CD14-positive monocyte (primary cell): ENCODE results near the gene BUB1. TPM values are rescaled to one million over a fixed set of nuclear protein-coding genes. Genes with fewer than 3 reads are reported as not detected.

Source experiments
- DNase-seq, 3 donors: peaks; one replicate each; pipeline ENCODE4 v3.0.0-alpha.2; 2011 to 2022
- H2AFZ ChIP-seq: 2 replicates; pipeline ENCODE4 v1.6.0; 2012; ENCODE audit warnings: mild to moderate bottlenecking, low read depth, low read length, inconsistent platforms; ENCODE audit not compliant: insufficient read depth, poor library complexity, severe bottlenecking
- H3K27ac ChIP-seq, 2 donors: 1 replicate in 1 of 2; 2 replicates in 1 of 2; pipeline ENCODE4 v1.5.1; 2012 to 2013; ENCODE audit warnings: low read length in 2 of 2, control low read depth in 1 of 2, inconsistent platforms in 1 of 2, low read depth in 1 of 2, mild to moderate bottlenecking in 1 of 2
- H3K27me3 ChIP-seq, 2 donors: one replicate each; pipeline versions ENCODE4 v1.6.0 to v1.6.1; 2011 to 2013; ENCODE audit warnings: low read length in 2 of 2; ENCODE audit not compliant: control insufficient read depth in 2 of 2, insufficient read depth in 2 of 2
- H3K36me3 ChIP-seq, 2 donors: replicated peaks in 1 of 2; 1 replicate in 1 of 2; 2 replicates in 1 of 2; pipeline versions ENCODE4 v1.5.1 to v1.6.1; 2012 to 2013; ENCODE audit warnings: low read length in 2 of 2, control low read depth in 1 of 2, inconsistent platforms in 1 of 2, mild to moderate bottlenecking in 1 of 2; ENCODE audit not compliant: insufficient read depth in 2 of 2, control insufficient read depth in 1 of 2
- H3K4me1 ChIP-seq, 2 donors: 1 replicate in 1 of 2; 2 replicates in 1 of 2; pipeline versions ENCODE4 v1.5.1 to v1.6.1; 2012 to 2013; ENCODE audit warnings: low read length in 2 of 2, control low read depth in 1 of 2, inconsistent platforms in 1 of 2, mild to moderate bottlenecking in 1 of 2, moderate library complexity in 1 of 2; ENCODE audit not compliant: insufficient read depth in 2 of 2, control insufficient read depth in 1 of 2
- H3K4me2 ChIP-seq: replicated peaks from 2 replicates; pipeline ENCODE3; 2012; ENCODE audit warnings: low read length, moderate library complexity, mild to moderate bottlenecking; ENCODE audit not compliant: poor library complexity, severe bottlenecking; ENCODE audit errors: extremely low read depth
- H3K4me3 ChIP-seq, 3 experiments: fragments of 200-600 bp in 1 of 3; sonication (generic) in 1 of 3; replicated peaks in 1 of 3; 1 replicate in 2 of 3; 2 replicates in 1 of 3; pipeline ENCODE4 v1.5.1; 2011 to 2013; ENCODE audit warnings: low read length in 3 of 3, mild to moderate bottlenecking in 3 of 3, control low read depth in 2 of 3, low read depth in 2 of 3, inconsistent platforms in 1 of 3, moderate library complexity in 1 of 3
- H3K79me2 ChIP-seq: 2 replicates; pipeline ENCODE4 v1.6.0; 2012; ENCODE audit warnings: mild to moderate bottlenecking, control low read depth, inconsistent platforms, low read length, moderate library complexity; ENCODE audit not compliant: insufficient read depth
- H3K9ac ChIP-seq: 2 replicates; pipeline ENCODE4 v1.6.0; 2017; ENCODE audit warnings: low read length, mild to moderate bottlenecking; ENCODE audit not compliant: insufficient read depth, poor library complexity, severe bottlenecking
- H3K9me3 ChIP-seq, 2 donors: replicated peaks in 1 of 2; 1 replicate in 1 of 2; 2 replicates in 1 of 2; pipeline versions ENCODE4 v1.5.1 to v1.6.1; 2012 to 2013; ENCODE audit warnings: low read length in 2 of 2, control low read depth in 1 of 2; ENCODE audit not compliant: control insufficient read depth in 1 of 2, insufficient read depth in 1 of 2
- H4K20me1 ChIP-seq: 2 replicates; pipeline ENCODE4 v1.6.0; 2012; ENCODE audit warnings: mild to moderate bottlenecking, low read length, control low read depth, moderate library complexity; ENCODE audit not compliant: insufficient read depth
- H3K27ac Mint-ChIP-seq, 7 donors: one replicate each; pipeline ENCODE4 v1.8.0; 2020; ENCODE audit warnings: mild to moderate bottlenecking in 7 of 7, mixed read lengths in 7 of 7, moderate library complexity in 6 of 7, inconsistent platforms in 2 of 7
- H3K27me3 Mint-ChIP-seq, 3 donors: one replicate each; pipeline ENCODE4 v1.8.0; 2021 to 2022; ENCODE audit warnings: low read depth in 3 of 3, mild to moderate bottlenecking in 3 of 3, mixed read lengths in 3 of 3, moderate library complexity in 3 of 3, inconsistent platforms in 1 of 3
- H3K36me3 Mint-ChIP-seq, 2 donors: one replicate each; pipeline ENCODE4 v1.8.0; 2020; ENCODE audit warnings: mixed read lengths in 2 of 2, inconsistent platforms in 1 of 2, mild to moderate bottlenecking in 1 of 2
- H3K4me1 Mint-ChIP-seq: one replicate; pipeline ENCODE4 v1.8.0; 2020; ENCODE audit warnings: mild to moderate bottlenecking, mixed read lengths
- H3K4me3 Mint-ChIP-seq, 2 donors: one replicate each; pipeline ENCODE4 v1.8.0; 2020; ENCODE audit warnings: mild to moderate bottlenecking in 2 of 2, mixed read lengths in 2 of 2, moderate library complexity in 1 of 2
- H3K9me3 Mint-ChIP-seq, 7 donors: one replicate each; pipeline ENCODE4 v1.8.0; 2020 to 2022; ENCODE audit warnings: mixed read lengths in 7 of 7, mild to moderate bottlenecking in 6 of 7, moderate library complexity in 6 of 7, inconsistent platforms in 2 of 7
- WGBS: methylation state at CpG from one replicate; pipeline ENCODE4 v1.1.5; 2013; ENCODE audit warnings: missing lambda C conversion rate; ENCODE audit not compliant: insufficient coverage; 5-methylcytosine and 5-hydroxymethylcytosine counted together
- intact Hi-C, 2 donors: fragments of 100-400 bp; cut with micrococcal nuclease; formaldehyde crosslinking; loops; one replicate each; pipeline versions ENCODE4 v1.15.0 to v1.15.1; 2023
- polyA plus RNA-seq, 3 donors: library from polyadenylated mRNA; depleted of rRNA in 1 of 3; unstranded in 2 of 3; stranded (reverse) in 1 of 3; fragments of 300-500 nt in 2 of 3; fragments of >200 nt in 1 of 3; fragmentation: Illumina TruSeq in 2 of 3; gene quantifications; 1 replicate in 2 of 3; 2 replicates in 1 of 3; pipeline ENCODE4 v1.2.3, GENCODE V29; 2012 to 2021
- TF ChIP-seq, protein P1 (sequence below): fragments of 200-600 bp; IDR thresholded peaks from one replicate; pipeline ENCODE4 v1.8.0; 2022; ENCODE audit warnings: antibody characterized with exemption, mild to moderate bottlenecking

Gene BUB1
- polyA plus RNA-seq, 3 donors: 0.11 to 0.30 (median 0.24) TPM

DNA sequence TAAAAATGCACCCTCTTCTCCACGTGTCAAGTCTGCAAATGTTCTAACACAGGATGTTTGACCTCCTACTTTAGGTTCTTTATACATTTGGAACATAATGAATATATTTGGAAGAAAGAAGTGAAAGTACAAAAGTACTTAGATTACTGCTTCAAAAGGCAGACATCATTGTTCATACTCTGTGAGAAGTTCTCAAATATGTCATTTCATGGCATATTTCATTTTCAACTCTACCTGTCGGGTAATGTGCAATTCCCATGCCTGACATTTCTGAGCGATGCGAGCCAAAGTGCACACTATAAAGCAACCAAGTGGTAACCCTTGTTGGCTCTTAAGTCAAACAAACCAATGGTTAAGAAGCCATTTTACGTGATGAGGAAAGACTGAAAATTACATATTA is 7.0 kb downstream of the BUB1 start:
- peaks cover 10% of the 10 kb centered on the region for H3K4me1 Mint-ChIP-seq
- peaks cover 3 to 11% of the 10 kb centered on the region in 2 donors for H3K4me1 ChIP-seq
- no CpG with 5 or more reads among the region's 5 CpGs for WGBS
- H3K36me3 ChIP-seq: peaks cover 47 to 84% of the 10 kb centered on the region in 2 donors
- no peak for DNase-seq
- no peak overlapping the region for H3K9ac ChIP-seq
- no peak overlapping the region for H3K4me3 Mint-ChIP-seq
- H3K36me3 Mint-ChIP-seq: peaks cover 43 to 65% of the 10 kb centered on the region in 2 donors
- intact Hi-C loops: no loop called here
- H3K4me2 ChIP-seq: no peak overlapping the region
- TF ChIP-seq, protein P1, sequence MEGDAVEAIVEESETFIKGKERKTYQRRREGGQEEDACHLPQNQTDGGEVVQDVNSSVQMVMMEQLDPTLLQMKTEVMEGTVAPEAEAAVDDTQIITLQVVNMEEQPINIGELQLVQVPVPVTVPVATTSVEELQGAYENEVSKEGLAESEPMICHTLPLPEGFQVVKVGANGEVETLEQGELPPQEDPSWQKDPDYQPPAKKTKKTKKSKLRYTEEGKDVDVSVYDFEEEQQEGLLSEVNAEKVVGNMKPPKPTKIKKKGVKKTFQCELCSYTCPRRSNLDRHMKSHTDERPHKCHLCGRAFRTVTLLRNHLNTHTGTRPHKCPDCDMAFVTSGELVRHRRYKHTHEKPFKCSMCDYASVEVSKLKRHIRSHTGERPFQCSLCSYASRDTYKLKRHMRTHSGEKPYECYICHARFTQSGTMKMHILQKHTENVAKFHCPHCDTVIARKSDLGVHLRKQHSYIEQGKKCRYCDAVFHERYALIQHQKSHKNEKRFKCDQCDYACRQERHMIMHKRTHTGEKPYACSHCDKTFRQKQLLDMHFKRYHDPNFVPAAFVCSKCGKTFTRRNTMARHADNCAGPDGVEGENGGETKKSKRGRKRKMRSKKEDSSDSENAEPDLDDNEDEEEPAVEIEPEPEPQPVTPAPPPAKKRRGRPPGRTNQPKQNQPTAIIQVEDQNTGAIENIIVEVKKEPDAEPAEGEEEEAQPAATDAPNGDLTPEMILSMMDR: no peak
- no peaks in the 10 kb centered on the region for H3K9me3 ChIP-seq
- H3K27me3 Mint-ChIP-seq: no peaks in the 10 kb centered on the region
- peaks cover 53% of the 10 kb centered on the region for H3K79me2 ChIP-seq
- no peaks in the 10 kb centered on the region for H3K27me3 ChIP-seq
- no peaks in the 10 kb centered on the region for H3K9me3 Mint-ChIP-seq
- no peaks in the 10 kb centered on the region for H4K20me1 ChIP-seq
- peak overlapping the region in 1 of 7 donors; percentile 26 for H3K27ac Mint-ChIP-seq
- no peak overlapping the region for H2AFZ ChIP-seq
- H3K4me3 ChIP-seq: no peak overlapping the region
- no peak overlapping the region for H3K27ac ChIP-seq

DNA sequence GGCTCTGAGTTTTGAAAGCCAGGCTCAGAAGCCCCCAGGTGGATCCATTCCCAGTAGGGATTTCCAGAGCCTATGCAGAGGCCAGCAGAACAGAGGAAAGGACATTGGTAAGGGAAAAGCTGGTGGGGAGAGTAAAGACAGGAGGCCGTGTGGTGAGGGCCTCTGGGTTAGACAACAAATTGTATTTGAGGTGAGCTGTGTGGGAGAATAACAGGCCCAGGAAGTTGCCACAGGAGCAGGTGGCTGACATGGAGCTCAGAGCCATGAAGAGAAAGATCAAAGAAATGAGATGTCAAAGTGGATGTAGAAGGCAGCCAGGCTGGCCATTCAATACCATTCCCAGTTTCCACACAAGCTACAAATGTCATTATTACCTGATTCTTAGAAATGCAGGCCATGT is 8.8 kb downstream of the BUB1 start:
- no peak overlapping the region for H3K4me3 ChIP-seq
- no peaks in the 10 kb centered on the region for H3K27me3 ChIP-seq
- intact Hi-C loops: no loop called here
- no peaks in the 10 kb centered on the region for H3K4me1 ChIP-seq
- H3K79me2 ChIP-seq: peaks cover 41% of the 10 kb centered on the region
- TF ChIP-seq, protein P1: no peak
- WGBS: 92% methylated on average over 1 of the region's 1 CpG
- H3K4me2 ChIP-seq: no peak overlapping the region
- Mint-ChIP-seq H3K27ac (peak overlapping the region in 4 of 7 donors; percentile 38 to 67 (median 56)), H3K4me1 (no peaks in the 10 kb centered on the region), H3K27me3 (no peaks in the 10 kb centered on the region), H3K4me3 (no peak overlapping the region), H3K9me3 (no peaks in the 10 kb centered on the region), H3K36me3 (peaks cover 56 to 83% of the 10 kb centered on the region in 2 donors)
- no peak for DNase-seq
- no peak overlapping the region for H2AFZ ChIP-seq
- no peaks in the 10 kb centered on the region for H4K20me1 ChIP-seq
- peak overlapping the region in 1 of 2 donors; percentile 50 for H3K27ac ChIP-seq
- no peaks in the 10 kb centered on the region for H3K9me3 ChIP-seq
- peaks cover 59 to 100% of the 10 kb centered on the region in 2 donors for H3K36me3 ChIP-seq
- no peak overlapping the region for H3K9ac ChIP-seq
